A549 (cell line): Measurements from ENCODE around the gene SLC13A2. TPM values are rescaled to one million over a fixed set of nuclear protein-coding genes. Genes with fewer than 3 reads are reported as not detected.

ENCODE experiments used
- ATAC-seq, 2 experiments: fragments of 200-7000 bp in 1 of 2; fragments of >200 bp in 1 of 2; cut with Nextera tagmentation in 1 of 2; cut with Tn5 transposase in 1 of 2; 3 replicates each; pipeline versions ENCODE4 v1.8.0 to v1.9.1; 2018 to 2020; ENCODE audit warnings: mild to moderate bottlenecking in 1 of 2, moderate library complexity in 1 of 2
- CTCF ChIA-PET: fragments of 300-600 bp; sonication (Branson Sonifier 250); formaldehyde crosslinking; extraction: SDS; loops from one replicate; lab custom pipeline; 2021; ENCODE audit warnings: antibody characterized with exemption, inconsistent platforms; lab: Yijun Ruan, JAX
- POLR2A ChIA-PET: fragments of 350-600 bp; formaldehyde crosslinking; extraction: SDS; loops from one replicate; lab custom pipeline; 2021; ENCODE audit warnings: antibody characterized with exemption, inconsistent platforms; lab: Yijun Ruan, JAX
- DNase-seq, 2 experiments: peaks; one replicate each; pipeline versions ENCODE4 v3.0.0 to v3.0.0-alpha.2; 2011 to 2016; ENCODE audit warnings: low read depth in 1 of 2, low spot score in 1 of 2
- FAIRE-seq: peaks from 2 replicates; lab custom pipeline; 2011; peaks lifted over from hg19 to GRCh38; lab: Jason Lieb, UNC
- H3K27ac ChIP-seq, 2 experiments: fragments of >200 bp; sonication (Bioruptor Twin); formaldehyde crosslinking; 3 replicates each; pipeline ENCODE4 v1.5.1; 2016 to 2017
- H3K4me1 ChIP-seq: fragments of >200 bp; sonication (Bioruptor Twin); formaldehyde crosslinking; 3 replicates; pipeline ENCODE4 v1.6.1; 2016
- H3K4me2 ChIP-seq: fragments of >200 bp; sonication (Bioruptor Twin); formaldehyde crosslinking; 3 replicates; pipeline ENCODE4 v1.6.1; 2016
- H3K4me3 ChIP-seq: fragments of >200 bp; sonication (Bioruptor Twin); formaldehyde crosslinking; 3 replicates; pipeline ENCODE4 v1.5.1; 2016
- H3K9me3 ChIP-seq: fragments of >200 bp; sonication (Bioruptor Twin); formaldehyde crosslinking; 3 replicates; pipeline ENCODE4 v1.6.1; 2016
- ATOH8 ChIP-seq: fragments of 250-450 bp; sonication (Bioruptor Pico); IDR thresholded peaks from 2 replicates; pipeline ENCODE4 v1.5.0; 2020; ENCODE audit warnings: low read depth, mild to moderate bottlenecking, moderate library complexity
- FOSL2 ChIP-seq, 2 experiments: fragments of 450-650 bp in 1 of 2; fragments of >200 bp in 1 of 2; sonication (Bioruptor Twin) in 1 of 2; formaldehyde crosslinking; IDR thresholded peaks; 2 replicates each; pipeline versions ENCODE4 v1.5.0 to v1.6.1; 2016 to 2020; ENCODE audit warnings: mild to moderate bottlenecking in 1 of 2, moderate library complexity in 1 of 2
- HDAC2 ChIP-seq: fragments of 200-600 bp; sonication (generic); IDR thresholded peaks from 2 replicates; pipeline ENCODE4 v1.6.1; 2016
- HOXA7 ChIP-seq: fragments of 250-450 bp; sonication (Bioruptor Pico); IDR thresholded peaks from 2 replicates; pipeline ENCODE4 v1.5.0; 2020; ENCODE audit warnings: mild to moderate bottlenecking, moderate library complexity
- JUN ChIP-seq, 2 experiments: fragments of >200 bp; sonication (Bioruptor Twin); formaldehyde crosslinking; IDR thresholded peaks; 2 replicates in 1 of 2; 3 replicates in 1 of 2; pipeline ENCODE4 v1.6.1; 2016 to 2017
- KDM1A ChIP-seq: fragments of 200-600 bp; sonication (generic); IDR thresholded peaks from 2 replicates; pipeline ENCODE4 v1.6.1; 2016; ENCODE audit warnings: low read depth, mild to moderate bottlenecking
- NPAS2 ChIP-seq: fragments of 250-450 bp; sonication (Bioruptor Pico); IDR thresholded peaks from 2 replicates; pipeline ENCODE4 v1.8.0; 2022; ENCODE audit warnings: mild to moderate bottlenecking, moderate library complexity, borderline replicate concordance
- POLR2AphosphoS2 ChIP-seq: conservative IDR thresholded peaks from 2 replicates; pipeline ENCODE4 v1.6.1; 2012; ENCODE audit warnings: low read length, improper control_type of control experiment, inconsistent platforms
- RARB ChIP-seq: fragments of 250-450 bp; sonication (Bioruptor Pico); IDR thresholded peaks from 2 replicates; pipeline ENCODE4 v1.8.0; 2021; ENCODE audit warnings: mild to moderate bottlenecking, moderate library complexity
- TFCP2L1 ChIP-seq: fragments of 250-450 bp; sonication (Bioruptor Pico); IDR thresholded peaks from 2 replicates; pipeline ENCODE4 v1.5.0; 2021; ENCODE audit warnings: mild to moderate bottlenecking
- ZFP36 ChIP-seq: fragments of 450-650 bp; IDR thresholded peaks from 2 replicates; pipeline ENCODE4 v1.6.1; 2014; ENCODE audit warnings: borderline replicate concordance; ENCODE audit not compliant: partially characterized antibody
- WGBS: methylation state at CpG from one replicate; pipeline ENCODE4 v1.1.6; 2017; ENCODE audit errors: missing lambda C conversion rate; 5-methylcytosine and 5-hydroxymethylcytosine counted together
- polyA plus RNA-seq, 4 experiments: library from polyadenylated mRNA; depleted of rRNA in 3 of 4; stranded (reverse); fragments of >200 nt; fragmentation: RNase III in 1 of 4; extraction: RNeasy Plus Mini Kit Qiagen cat#74134 plus additional on column Dnase treatment in 1 of 4; gene quantifications; 2 replicates in 3 of 4; 3 replicates in 1 of 4; pipeline ENCODE4 v1.2.3, GENCODE V29; 2011 to 2017
- TF ChIP-seq, protein P1 (sequence below): IDR thresholded peaks from 2 replicates; pipeline ENCODE4 v1.6.1; 2012
- TF ChIP-seq, protein P2 (sequence below): fragments of 450-650 bp; IDR thresholded peaks from 2 replicates; pipeline ENCODE4 v1.6.1; 2014; ENCODE audit warnings: antibody characterized with exemption
- TF ChIP-seq, protein P3 (sequence below): fragments of 250-450 bp; sonication (Bioruptor Pico); IDR thresholded peaks from 2 replicates; pipeline ENCODE4 v1.5.0; 2021; ENCODE audit warnings: mild to moderate bottlenecking, moderate library complexity, borderline replicate concordance

Gene SLC13A2
- polyA plus RNA-seq, 2 of the 4 experiments (the other 2 are of a cell fraction) = 0.06 TPM; not detected in 1

- TF ChIP-seq KDM1A = peak; percentile 84; the same call in 1 of the 2 replicates
- TF ChIP-seq HDAC2 = no peak
- no peak for TF ChIP-seq POLR2AphosphoS2
- peak; percentile 72 for TF ChIP-seq ZFP36
- Histone ChIP-seq H3K4me2 (no peak overlapping the region), H3K9me3 (no peaks in the 10 kb centered on the region), H3K4me1 (no peaks in the 10 kb centered on the region), H3K27ac (no peak overlapping the region), H3K4me3 (no peak overlapping the region)
- ATAC-seq (no peak), FAIRE-seq (no peak), DNase-seq (no peak)
- 49% methylated on average over 9 of the region's 9 CpGs for WGBS
- POLR2A ChIA-PET = no interaction called here
- CTCF ChIA-PET = interaction anchor here (1.0 to 17.3 kb wide), 12 partner anchors 9 to 83 kb away, joined by 3 to 317 read pairs (median 4); partner anchors contain the start of genes FOXN1 and UNC119
Measured at GRCh38 chr17:28499684-28500357, 26.4 kb downstream of the SLC13A2 start.

- ChIA-PET CTCF (interaction anchor here (1.0 to 17.3 kb wide), 7 partner anchors 16 to 84 kb away, joined by 3 to 317 read pairs (median 5); partner anchors contain the start of gene UNC119), POLR2A (no interaction called here)
- ATAC-seq (peak in 1 of 2 experiments; percentile 25; a peak in 2 of 6 replicates), DNase-seq (no peak), FAIRE-seq (no peak)
- Histone ChIP-seq H3K9me3 (no peaks in the 10 kb centered on the region), H3K4me1 (no peaks in the 10 kb centered on the region), H3K4me2 (no peak overlapping the region), H3K27ac (no peak overlapping the region), H3K4me3 (no peak overlapping the region)
- WGBS = 60% methylated on average over 12 of the region's 13 CpGs
- TF ChIP-seq, protein P1, sequence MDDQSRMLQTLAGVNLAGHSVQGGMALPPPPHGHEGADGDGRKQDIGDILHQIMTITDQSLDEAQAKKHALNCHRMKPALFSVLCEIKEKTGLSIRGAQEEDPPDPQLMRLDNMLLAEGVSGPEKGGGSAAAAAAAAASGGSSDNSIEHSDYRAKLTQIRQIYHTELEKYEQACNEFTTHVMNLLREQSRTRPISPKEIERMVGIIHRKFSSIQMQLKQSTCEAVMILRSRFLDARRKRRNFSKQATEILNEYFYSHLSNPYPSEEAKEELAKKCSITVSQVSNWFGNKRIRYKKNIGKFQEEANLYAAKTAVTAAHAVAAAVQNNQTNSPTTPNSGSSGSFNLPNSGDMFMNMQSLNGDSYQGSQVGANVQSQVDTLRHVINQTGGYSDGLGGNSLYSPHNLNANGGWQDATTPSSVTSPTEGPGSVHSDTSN = no peak
- TF ChIP-seq NPAS2 (no peak), RARB (CRISPR knock-in tag) (no peak), ATOH8 (no peak), HOXA7 (CRISPR knock-in tag) (no peak), JUN (IDR thresholded peaks at IDR 0.05) (no peak), HDAC2 (no peak), FOSL2 (IDR thresholded peaks at IDR 0.05) (no peak), FOSL2 (CRISPR knock-in tag; IDR thresholded peaks at IDR 0.05) (no peak), TFCP2L1 (no peak)
- TF ChIP-seq, protein P2, sequence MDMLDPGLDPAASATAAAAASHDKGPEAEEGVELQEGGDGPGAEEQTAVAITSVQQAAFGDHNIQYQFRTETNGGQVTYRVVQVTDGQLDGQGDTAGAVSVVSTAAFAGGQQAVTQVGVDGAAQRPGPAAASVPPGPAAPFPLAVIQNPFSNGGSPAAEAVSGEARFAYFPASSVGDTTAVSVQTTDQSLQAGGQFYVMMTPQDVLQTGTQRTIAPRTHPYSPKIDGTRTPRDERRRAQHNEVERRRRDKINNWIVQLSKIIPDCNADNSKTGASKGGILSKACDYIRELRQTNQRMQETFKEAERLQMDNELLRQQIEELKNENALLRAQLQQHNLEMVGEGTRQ = no peak
- TF ChIP-seq, protein P3, sequence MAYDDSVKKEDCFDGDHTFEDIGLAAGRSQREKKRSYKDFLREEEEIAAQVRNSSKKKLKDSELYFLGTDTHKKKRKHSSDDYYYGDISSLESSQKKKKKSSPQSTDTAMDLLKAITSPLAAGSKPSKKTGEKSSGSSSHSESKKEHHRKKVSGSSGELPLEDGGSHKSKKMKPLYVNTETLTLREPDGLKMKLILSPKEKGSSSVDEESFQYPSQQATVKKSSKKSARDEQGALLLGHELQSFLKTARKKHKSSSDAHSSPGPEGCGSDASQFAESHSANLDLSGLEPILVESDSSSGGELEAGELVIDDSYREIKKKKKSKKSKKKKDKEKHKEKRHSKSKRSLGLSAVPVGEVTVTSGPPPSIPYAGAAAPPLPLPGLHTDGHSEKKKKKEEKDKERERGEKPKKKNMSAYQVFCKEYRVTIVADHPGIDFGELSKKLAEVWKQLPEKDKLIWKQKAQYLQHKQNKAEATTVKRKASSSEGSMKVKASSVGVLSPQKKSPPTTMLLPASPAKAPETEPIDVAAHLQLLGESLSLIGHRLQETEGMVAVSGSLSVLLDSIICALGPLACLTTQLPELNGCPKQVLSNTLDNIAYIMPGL (CRISPR knock-in tag) = no peak
Measured at GRCh38 chr17:28500712-28501379, 27.4 kb downstream of the SLC13A2 start.
